Activated CD4-positive, CD25-positive, alpha-beta regulatory T cell treated with anti-CD3 and anti-CD28 coated beads, Interleukin-2, amount 50 U/mL, for 16 hours (primary cell): ENCODE results near the gene FOXE1.

ENCODE experiments used
- DNase-seq: peaks from one replicate; pipeline ENCODE4 v3.0.0-alpha.2; 2020; ENCODE audit warnings: low read depth, low spot score

The FOXE1 gene

GRCh38 chr9:97853056-97853843 is at the start of gene FOXE1:
FOXE1 (plus strand) TSS chr9:97853226; CDS start chr9:97853915, 689 bp downstream.
- DNase-seq = no peak

- DNase-seq = no peak
These were observed 49.0 kb upstream of the FOXE1 start for GRCh38 chr9:97804059-97804365.

GRCh38 chr9:97806721-97807120 is 46.3 kb upstream of the FOXE1 start:
- no peak for DNase-seq

- no peak for DNase-seq
These were observed 45.3 kb upstream of the FOXE1 start for GRCh38 chr9:97807681-97808080.

- DNase-seq = no peak
These were observed 44.6 kb upstream of the FOXE1 start for GRCh38 chr9:97808415-97808814.

- DNase-seq = no peak
These were observed 44.1 kb upstream of the FOXE1 start for GRCh38 chr9:97808972-97809371.

GRCh38 chr9:97809666-97810344 is 43.2 kb upstream of the FOXE1 start:
- DNase-seq = no peak

GRCh38 chr9:97811533-97812246 is 41.3 kb upstream of the FOXE1 start:
- DNase-seq = no peak

GRCh38 chr9:97812247-97812543 is 40.8 kb upstream of the FOXE1 start:
- no peak for DNase-seq

GRCh38 chr9:97813072-97813471 is 40.0 kb upstream of the FOXE1 start:
- no peak for DNase-seq

- no peak for DNase-seq
These were observed 33.3 kb upstream of the FOXE1 start for GRCh38 chr9:97819735-97820134.

GRCh38 chr9:97820373-97820772 is 32.7 kb upstream of the FOXE1 start:
- DNase-seq = no peak

GRCh38 chr9:97830884-97831829 is 21.9 kb upstream of the FOXE1 start:
- no peak for DNase-seq

GRCh38 chr9:97831843-97832636 is 21.0 kb upstream of the FOXE1 start:
- DNase-seq = no peak

- no peak for DNase-seq
These were observed 12.5 kb upstream of the FOXE1 start for GRCh38 chr9:97840521-97840920.

GRCh38 chr9:97842960-97843359 is 10.1 kb upstream of the FOXE1 start:
- DNase-seq = no peak

- DNase-seq = no peak
These were observed 7.9 kb upstream of the FOXE1 start for GRCh38 chr9:97845130-97845529.

- no peak for DNase-seq
These were observed 7.3 kb upstream of the FOXE1 start for GRCh38 chr9:97845763-97846162.

GRCh38 chr9:97846347-97846746 is 6.7 kb upstream of the FOXE1 start:
- DNase-seq = no peak

GRCh38 chr9:97847474-97848214 is 5.4 kb upstream of the FOXE1 start:
- DNase-seq = no peak

GRCh38 chr9:97848215-97848479 is 4.9 kb upstream of the FOXE1 start:
- no peak for DNase-seq
